ENCODE results near the gene FRAS1.

DNA sequence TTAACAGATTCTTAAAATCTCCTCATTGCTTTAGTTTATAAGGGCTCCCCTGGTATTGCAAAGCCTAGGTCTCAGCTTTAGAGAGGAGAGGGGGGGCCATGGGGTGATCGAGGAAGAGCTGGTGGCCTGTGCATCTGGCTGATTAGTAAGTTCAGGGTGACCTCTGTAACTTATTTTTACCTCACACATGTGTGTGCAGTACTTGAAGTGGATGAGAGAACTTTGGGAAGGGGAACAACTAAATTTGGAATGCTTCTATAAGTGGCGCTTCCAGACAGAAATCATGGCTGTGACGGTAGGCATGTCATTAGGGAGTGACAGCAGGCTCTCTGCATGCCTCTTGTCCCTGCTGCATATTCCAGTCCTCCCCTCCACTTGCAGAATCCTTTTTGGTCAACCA lies 41.9 kb downstream of the FRAS1 start:
- TF ChIP-seq TAF1 (IDR thresholded peaks at IDR 0.05; ENCODE audit: borderline replicate concordance, insufficient read depth, low read length) (no peak), POLR2AphosphoS5 (IDR thresholded peaks at IDR 0.05; ENCODE audit: low read depth, low read length) (no peak)
- TF ChIP-seq, protein P1, sequence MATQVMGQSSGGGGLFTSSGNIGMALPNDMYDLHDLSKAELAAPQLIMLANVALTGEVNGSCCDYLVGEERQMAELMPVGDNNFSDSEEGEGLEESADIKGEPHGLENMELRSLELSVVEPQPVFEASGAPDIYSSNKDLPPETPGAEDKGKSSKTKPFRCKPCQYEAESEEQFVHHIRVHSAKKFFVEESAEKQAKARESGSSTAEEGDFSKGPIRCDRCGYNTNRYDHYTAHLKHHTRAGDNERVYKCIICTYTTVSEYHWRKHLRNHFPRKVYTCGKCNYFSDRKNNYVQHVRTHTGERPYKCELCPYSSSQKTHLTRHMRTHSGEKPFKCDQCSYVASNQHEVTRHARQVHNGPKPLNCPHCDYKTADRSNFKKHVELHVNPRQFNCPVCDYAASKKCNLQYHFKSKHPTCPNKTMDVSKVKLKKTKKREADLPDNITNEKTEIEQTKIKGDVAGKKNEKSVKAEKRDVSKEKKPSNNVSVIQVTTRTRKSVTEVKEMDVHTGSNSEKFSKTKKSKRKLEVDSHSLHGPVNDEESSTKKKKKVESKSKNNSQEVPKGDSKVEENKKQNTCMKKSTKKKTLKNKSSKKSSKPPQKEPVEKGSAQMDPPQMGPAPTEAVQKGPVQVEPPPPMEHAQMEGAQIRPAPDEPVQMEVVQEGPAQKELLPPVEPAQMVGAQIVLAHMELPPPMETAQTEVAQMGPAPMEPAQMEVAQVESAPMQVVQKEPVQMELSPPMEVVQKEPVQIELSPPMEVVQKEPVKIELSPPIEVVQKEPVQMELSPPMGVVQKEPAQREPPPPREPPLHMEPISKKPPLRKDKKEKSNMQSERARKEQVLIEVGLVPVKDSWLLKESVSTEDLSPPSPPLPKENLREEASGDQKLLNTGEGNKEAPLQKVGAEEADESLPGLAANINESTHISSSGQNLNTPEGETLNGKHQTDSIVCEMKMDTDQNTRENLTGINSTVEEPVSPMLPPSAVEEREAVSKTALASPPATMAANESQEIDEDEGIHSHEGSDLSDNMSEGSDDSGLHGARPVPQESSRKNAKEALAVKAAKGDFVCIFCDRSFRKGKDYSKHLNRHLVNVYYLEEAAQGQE (IDR thresholded peaks at IDR 0.05; ENCODE audit: insufficient read depth in 1 of 2, low read depth in 2 of 2, low read length in 2 of 2), result no peak

Measured in PFSK-1 (cell line).